Stimulated activated CD8-positive, alpha-beta memory T cell treated with anti-CD3 and anti-CD28 coated beads, Interleukin-12 subunit alpha, Interleukin-12 subunit beta, amount 100 ng/mL, for 4 hours (primary cell): Measurements from ENCODE around the gene TMEM117.
"Not testable (repeated sequence)": the region's sequence is repeated elsewhere in the genome, so short reads cannot be mapped to it uniquely, and the experiment has no call there.

ENCODE experiments used
- DNase-seq: peaks from one replicate; pipeline ENCODE4 v3.0.0-alpha.2; 2020; ENCODE audit warnings: low read depth

TMEM117 gene

GRCh38 chr12:43841253-43841652 lies 5.4 kb downstream of the TMEM117 start:
- DNase-seq: no peak

GRCh38 chr12:43842259-43842658 lies 6.4 kb downstream of the TMEM117 start:
- DNase-seq: no peak

GRCh38 chr12:43847425-43848225 lies 11.7 kb downstream of the TMEM117 start:
- DNase-seq: not testable (repeated sequence)

GRCh38 chr12:43848226-43848507 lies 12.3 kb downstream of the TMEM117 start:
- no peak for DNase-seq

GRCh38 chr12:43848786-43849185 lies 12.9 kb downstream of the TMEM117 start:
- DNase-seq: no peak

GRCh38 chr12:43852744-43853143 lies 16.9 kb downstream of the TMEM117 start:
- no peak for DNase-seq

- no peak for DNase-seq
These were observed 21.1 kb downstream of the TMEM117 start for GRCh38 chr12:43856972-43857371.

GRCh38 chr12:43858096-43858495 lies 22.2 kb downstream of the TMEM117 start:
- DNase-seq: no peak

GRCh38 chr12:43858991-43859390 lies 23.1 kb downstream of the TMEM117 start:
- DNase-seq: no peak

- DNase-seq: no peak
These were observed 25.3 kb downstream of the TMEM117 start for GRCh38 chr12:43861015-43861839.

GRCh38 chr12:43861840-43862150 lies 25.9 kb downstream of the TMEM117 start:
- no peak for DNase-seq

GRCh38 chr12:43863770-43864366 lies 28.0 kb downstream of the TMEM117 start:
- no peak for DNase-seq

- DNase-seq: not testable (repeated sequence)
These were observed 28.7 kb downstream of the TMEM117 start for GRCh38 chr12:43864557-43864956.

- DNase-seq: no peak
These were observed 33.3 kb downstream of the TMEM117 start for GRCh38 chr12:43869184-43869583.

GRCh38 chr12:43869765-43870164 lies 33.9 kb downstream of the TMEM117 start:
- DNase-seq: not testable (repeated sequence)

GRCh38 chr12:43871258-43871657 lies 35.4 kb downstream of the TMEM117 start:
- DNase-seq: not testable (repeated sequence)

- DNase-seq: no peak
These were observed 36.5 kb downstream of the TMEM117 start for GRCh38 chr12:43872396-43872795.

- no peak for DNase-seq
These were observed 42.2 kb downstream of the TMEM117 start for GRCh38 chr12:43878050-43878449.

GRCh38 chr12:43880547-43880946 lies 44.7 kb downstream of the TMEM117 start:
- no peak for DNase-seq

GRCh38 chr12:43882578-43883178 lies 46.8 kb downstream of the TMEM117 start:
- no peak for DNase-seq

- no peak for DNase-seq
These were observed 47.4 kb downstream of the TMEM117 start for GRCh38 chr12:43883311-43883710.

- no peak for DNase-seq
These were observed 47.9 kb downstream of the TMEM117 start for GRCh38 chr12:43883748-43884147.
